Neural progenitor cell (in vitro differentiated cells): ENCODE data around the gene POFUT2.

Source experiments
- CTCF ChIP-seq: fragments of 200-600 bp; sonication (generic); IDR thresholded peaks from 2 replicates; pipeline ENCODE4 v1.5.1; 2017; ENCODE audit warnings: antibody characterized with exemption, mild to moderate bottlenecking
- EZH2 ChIP-seq: fragments of 200-600 bp; sonication (generic); IDR thresholded peaks from 2 replicates; pipeline ENCODE4 v1.6.1; 2017; ENCODE audit warnings: antibody characterized with exemption, mild to moderate bottlenecking, moderate library complexity

GRCh38 chr21:45250914-45251634 is 36.6 kb downstream of the POFUT2 start:
- TF ChIP-seq CTCF = no peak
- TF ChIP-seq EZH2 = no peak
